NCI-H128 (cell line): Measurements from ENCODE around the gene SLC9A8.
"Not testable (repeated sequence)": the region's sequence is repeated elsewhere in the genome, so short reads cannot be mapped to it uniquely, and the experiment has no call there.

Source experiments
- DNase-seq: peaks from one replicate; lab custom pipeline; 2025; ENCODE audit not compliant: unreplicated experiment; lab: John Stamatoyannopoulos, UW

Gene SLC9A8

DNA sequence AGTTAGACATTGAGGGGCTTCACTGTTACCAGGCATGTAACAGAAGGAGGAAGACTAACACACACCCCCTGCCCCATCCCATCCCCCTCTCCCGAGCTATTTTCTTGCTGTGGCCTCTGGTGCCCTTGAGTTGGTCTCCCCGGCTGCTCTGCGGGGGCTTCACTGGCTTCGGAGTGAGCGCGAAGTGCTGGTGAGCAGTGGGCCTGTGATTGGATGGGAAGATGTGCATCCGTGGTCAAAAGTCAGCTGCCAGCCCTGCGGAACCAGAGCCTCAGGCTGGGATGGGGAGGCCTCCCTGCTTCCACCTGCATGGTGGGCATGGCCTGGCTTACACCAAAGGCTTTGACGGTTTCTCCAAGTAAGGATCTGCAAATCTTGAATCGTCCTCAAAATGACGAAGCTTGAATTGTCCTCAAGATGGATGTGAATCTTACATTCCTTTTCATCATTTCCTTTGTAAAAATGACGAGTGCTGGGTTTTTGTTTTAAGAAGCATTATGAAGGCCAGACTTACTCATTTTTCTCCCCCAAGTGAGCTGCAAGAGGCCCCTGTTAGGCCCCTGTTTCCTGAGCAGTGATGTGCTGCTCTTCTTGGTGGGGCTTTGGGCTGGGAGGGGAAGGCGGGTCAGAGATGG is 79.0 kb downstream of the SLC9A8 start:
- no peak for DNase-seq

GRCh38 chr20:49892260-49892659 is 79.6 kb downstream of the SLC9A8 start:
- no peak for DNase-seq

DNA sequence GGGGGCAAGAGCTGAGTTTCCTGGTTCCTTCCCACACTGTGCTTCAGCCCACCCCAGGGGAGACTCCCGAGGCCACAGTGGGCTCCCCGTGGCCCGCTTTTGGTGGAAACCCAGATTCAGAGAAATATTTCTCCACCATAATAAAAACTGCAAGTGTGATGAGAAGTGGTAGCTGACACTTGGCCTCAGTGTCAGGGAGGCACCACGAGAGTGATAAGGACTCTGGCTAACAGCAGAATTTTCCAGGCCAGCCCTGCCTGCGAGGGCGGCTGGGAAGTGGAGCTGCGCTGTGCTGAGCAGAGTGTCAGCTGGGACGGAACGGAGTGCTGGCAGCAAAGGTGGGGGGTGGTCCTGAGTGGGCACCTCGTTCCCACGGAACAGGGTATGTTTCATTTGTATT is 80.2 kb downstream of the SLC9A8 start:
- no peak for DNase-seq

DNA sequence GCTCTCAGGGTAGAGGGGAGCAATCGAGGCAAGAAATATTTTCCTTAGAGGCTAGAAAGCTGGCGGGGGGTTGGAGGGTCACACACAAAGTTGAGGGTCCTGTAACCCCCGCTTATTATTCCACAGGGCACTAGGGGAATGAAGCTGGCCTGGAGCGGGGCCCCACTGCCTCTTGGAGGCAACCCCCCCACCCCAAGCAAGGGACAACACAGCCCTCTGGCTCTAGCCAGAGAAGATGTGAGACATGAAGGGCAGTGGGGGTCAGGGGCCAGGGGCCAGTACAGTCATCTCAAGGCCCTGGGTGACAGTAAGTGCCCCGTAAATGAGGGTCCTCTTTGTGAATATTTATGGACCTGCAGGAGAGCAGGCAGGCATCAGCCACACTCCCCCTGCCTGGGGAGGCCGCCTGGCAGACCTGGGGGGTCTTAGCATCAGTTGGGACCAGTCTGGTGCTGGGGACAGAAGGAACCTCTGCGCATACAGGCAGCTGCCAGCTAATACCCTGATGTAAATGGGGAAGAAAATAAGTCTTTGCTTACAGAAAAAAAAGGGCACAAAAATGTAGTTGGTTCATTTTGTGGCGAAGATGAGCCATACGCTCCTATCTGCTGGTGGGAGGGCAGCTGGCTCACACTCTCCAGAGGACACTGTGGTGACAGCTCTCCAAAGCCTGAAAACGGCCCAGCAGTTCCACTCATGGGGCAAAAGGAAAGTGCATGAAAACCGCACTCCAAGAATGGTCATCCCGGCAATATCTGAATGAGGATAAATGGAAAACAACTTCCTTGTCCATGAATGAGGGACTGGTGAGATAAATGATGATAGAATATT is 80.8 kb downstream of the SLC9A8 start:
- no peak for DNase-seq

- DNase-seq: no peak
Observed at GRCh38 chr20:49894073-49894470, 81.4 kb downstream of the SLC9A8 start.

- DNase-seq: not testable (repeated sequence)
Observed at GRCh38 chr20:49895474-49896093, 83.0 kb downstream of the SLC9A8 start.

DNA sequence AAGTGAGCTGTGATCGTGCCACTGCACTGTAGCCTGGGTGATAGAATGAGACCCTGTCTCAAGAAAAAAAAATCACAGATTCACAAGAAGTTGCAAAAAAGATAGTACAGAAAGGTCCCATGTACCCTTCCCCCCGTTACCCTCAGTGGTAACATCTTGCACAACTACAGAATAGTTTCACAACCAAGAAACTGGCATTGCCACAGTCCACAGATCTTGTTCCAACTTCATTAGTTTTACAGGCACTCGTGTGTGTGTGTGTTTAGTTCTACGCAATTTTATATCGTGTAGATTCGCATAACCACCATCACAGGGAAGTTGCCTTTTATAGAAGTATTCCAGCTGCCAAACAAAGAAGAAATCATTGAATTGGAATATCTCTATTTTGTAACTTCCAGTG is 83.6 kb downstream of the SLC9A8 start:
- no peak for DNase-seq

DNA sequence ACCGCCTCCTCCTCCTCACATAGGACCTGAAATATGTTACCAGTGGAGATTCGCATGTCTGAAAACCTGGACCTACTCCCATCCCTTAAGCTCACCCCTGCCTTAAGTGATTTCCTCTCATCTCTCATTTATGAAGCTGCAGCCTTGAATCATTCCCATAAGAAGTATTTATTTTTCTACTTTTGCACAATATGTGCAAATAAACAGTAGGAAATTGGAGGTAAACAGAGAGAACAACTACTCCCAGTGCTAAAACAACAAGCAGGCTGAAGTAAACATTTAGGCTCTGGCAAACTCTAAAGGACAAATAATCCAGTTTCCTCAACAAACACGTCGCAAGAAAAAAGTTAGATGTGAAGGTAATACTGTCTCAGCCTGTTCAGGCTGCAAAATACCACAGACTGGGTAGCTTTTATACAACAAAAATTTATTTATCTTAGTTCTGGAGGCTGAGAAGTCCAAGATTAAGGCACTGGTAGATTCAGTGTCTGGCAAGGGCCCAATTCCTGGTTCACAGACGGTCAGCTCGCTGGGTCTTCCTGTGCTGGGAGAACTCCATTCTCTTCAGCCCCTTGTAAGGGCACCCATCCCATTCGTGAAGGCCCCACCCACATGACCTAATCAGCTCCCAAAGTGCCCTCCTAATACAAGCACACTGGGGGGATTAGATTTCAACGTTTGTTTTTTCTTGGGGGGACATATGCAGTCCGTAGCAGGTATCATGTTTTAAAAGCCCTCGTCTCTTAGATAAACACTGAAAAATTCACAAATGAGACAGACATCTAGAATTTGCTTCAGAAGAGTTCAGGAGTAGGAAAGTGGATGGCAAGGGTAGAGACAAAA is 87.1 kb downstream of the SLC9A8 start:
- no peak for DNase-seq

DNA sequence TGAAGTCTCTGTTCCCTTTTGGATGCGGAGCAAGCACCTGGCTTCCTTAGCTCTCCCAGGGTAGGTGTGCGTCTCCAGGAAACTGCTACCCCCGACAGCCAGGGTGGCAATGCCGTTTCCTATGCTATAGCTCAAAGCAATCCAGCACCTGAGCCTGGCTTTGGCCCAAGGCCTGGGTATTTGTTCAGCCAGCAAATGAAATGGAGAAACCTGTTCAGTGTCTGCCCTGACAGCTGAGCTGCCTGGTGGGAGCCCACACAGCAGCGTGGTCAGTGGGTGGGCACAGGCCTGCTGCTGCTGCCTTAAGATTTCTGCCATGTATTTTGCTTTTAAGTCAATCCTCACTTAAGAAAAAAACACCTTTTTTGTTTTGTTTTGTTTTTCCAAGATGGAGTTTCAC is 89.0 kb downstream of the SLC9A8 start:
- DNase-seq: no peak

DNA sequence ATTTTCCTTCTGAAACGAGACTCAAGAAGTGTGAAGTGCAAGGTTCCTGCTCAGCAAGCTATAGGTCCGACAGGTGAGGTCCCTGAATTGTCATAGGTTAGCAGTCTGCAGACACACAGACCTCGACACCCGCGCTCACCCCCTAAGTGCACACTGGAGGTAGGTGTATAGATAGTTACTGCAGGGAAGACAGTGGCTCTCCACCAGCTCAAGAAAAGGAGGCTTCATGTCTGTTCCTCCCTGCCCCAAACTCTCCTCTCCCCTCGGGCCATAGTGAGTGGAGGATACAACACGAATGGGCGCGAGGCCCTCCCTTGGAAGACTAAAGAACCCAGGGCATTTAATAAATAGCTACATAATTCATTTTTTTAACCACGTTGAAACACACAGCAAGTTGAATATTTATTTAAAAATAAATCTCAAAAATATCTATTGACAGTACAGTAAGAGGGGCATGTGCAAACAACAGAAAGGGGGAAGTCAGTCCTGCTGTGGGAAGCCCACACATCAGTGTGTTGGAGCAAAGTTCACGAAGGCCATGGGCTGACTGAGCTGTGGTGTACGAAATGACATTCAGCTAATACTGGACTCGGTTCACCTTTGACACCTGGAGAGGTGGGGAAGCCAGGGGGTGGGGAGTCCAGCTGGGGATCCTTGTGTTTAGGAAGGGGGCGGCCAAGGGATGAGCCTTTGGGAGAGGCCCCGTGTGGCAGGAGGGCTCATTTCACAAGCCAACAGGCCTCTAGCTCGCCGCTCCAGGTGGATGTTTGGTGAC is 92.0 kb downstream of the SLC9A8 start:
- no peak for DNase-seq

GRCh38 chr20:49905415-49906091 is 92.9 kb downstream of the SLC9A8 start:
- DNase-seq: no peak

DNA sequence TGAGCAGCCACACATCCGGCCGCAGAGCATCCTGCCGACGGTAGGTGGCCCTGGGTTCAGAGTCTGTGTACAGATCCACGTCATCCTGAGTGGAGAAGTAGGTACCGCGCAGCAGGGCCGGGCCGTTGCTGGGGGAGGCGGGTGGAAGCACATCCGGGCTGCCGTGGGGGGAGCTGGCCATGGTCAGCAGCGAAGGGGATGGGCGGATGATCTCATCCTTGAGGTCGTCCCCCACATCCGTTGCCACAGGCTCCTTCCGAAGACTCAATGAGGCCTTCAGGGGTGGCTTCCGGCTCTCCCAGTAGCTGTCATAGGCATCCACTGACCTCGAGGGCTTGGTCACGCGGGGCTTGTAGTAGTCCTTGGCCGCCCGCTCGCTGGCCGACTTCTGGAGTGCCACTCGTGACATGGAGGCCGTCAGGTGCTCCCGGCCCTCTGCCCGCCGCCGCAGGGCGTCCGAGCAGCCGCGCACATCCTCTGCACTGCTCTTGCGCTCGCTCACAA is 93.5 kb downstream of the SLC9A8 start:
- DNase-seq: no peak

GRCh38 chr20:49906615-49907154 is 94.1 kb downstream of the SLC9A8 start:
- no peak for DNase-seq

DNA sequence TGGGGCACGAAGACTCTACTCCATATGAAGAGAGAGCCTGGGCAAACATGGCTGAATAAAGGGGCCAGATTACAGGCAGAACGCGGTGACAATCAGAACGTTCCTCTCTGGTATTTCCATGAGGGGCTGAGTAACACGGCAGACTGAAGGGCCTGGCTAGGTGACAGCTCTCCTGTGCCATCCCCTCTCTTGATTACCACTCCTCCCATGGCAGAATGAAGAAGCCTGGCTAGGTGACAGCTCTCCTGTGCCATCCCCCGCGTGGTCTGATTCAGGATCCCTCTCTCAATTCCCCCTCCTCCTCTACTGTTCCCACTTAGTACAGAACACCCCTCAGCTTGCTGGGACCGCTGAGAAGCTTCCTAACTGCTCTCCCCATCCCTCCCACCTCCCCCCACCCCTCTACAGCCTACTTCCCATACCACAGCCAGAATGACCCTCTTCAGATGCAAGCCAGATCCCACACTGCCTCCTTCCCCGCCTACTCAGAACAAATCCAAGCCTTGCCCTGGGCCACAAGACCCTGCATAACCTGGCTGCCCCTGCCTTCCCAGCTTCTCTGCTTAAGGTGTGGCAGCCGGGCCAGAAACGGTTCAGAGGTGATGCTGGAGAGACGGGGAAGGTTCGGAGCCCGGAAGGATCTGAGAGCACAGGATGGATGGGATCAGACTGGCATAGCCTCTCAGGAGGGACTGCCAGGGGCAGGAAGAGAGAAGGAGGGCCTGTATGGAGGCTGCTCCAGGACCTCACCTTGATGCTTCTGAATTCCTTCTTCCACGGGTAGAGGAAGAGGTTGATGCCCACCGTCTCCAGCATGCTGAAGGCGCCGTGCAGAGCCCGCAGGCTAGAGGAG is 95.0 kb downstream of the SLC9A8 start:
- DNase-seq: no peak

- DNase-seq: no peak
Observed at GRCh38 chr20:49908258-49908565, 95.6 kb downstream of the SLC9A8 start.

- DNase-seq: no peak
Observed at GRCh38 chr20:49909499-49910339, 97.1 kb downstream of the SLC9A8 start.

GRCh38 chr20:49910340-49910706 is 97.7 kb downstream of the SLC9A8 start:
- DNase-seq: no peak
